Measurements from ENCODE around the gene KRT7.
"Not testable (repeated sequence)": the region's sequence is repeated elsewhere in the genome, so short reads cannot be mapped to it uniquely, and the experiment has no call there.

Gene KRT7

GRCh38 chr12:52278575-52279421 lies 45.8 kb downstream of the KRT7 start:
- peak; percentile 75 for DNase-seq (ENCODE audit: low spot score)

- no peak for DNase-seq (ENCODE audit: low spot score)
Observed at GRCh38 chr12:52279422-52280318, 46.6 kb downstream of the KRT7 start.

GRCh38 chr12:52280319-52280795 lies 47.3 kb downstream of the KRT7 start:
- no peak for DNase-seq (ENCODE audit: low spot score)

GRCh38 chr12:52280796-52281560 lies 47.9 kb downstream of the KRT7 start:
- DNase-seq (ENCODE audit: low spot score), result no peak

- DNase-seq (ENCODE audit: low spot score), result no peak
Observed at GRCh38 chr12:52284562-52285171, 51.6 kb downstream of the KRT7 start.

GRCh38 chr12:52285172-52285745 lies 52.2 kb downstream of the KRT7 start:
- DNase-seq (ENCODE audit: low spot score), result no peak

- DNase-seq (ENCODE audit: low spot score), result no peak
Observed at GRCh38 chr12:52285851-52286530, 52.9 kb downstream of the KRT7 start.

GRCh38 chr12:52286857-52287785 lies 54.1 kb downstream of the KRT7 start:
- not testable (repeated sequence) for DNase-seq (ENCODE audit: low spot score)

- DNase-seq (ENCODE audit: low spot score), result not testable (repeated sequence)
Observed at GRCh38 chr12:52287816-52288805, 55.1 kb downstream of the KRT7 start.

- DNase-seq (ENCODE audit: low spot score), result not testable (repeated sequence)
Observed at GRCh38 chr12:52290483-52291134, 57.6 kb downstream of the KRT7 start.

- DNase-seq (ENCODE audit: low spot score), result no peak
Observed at GRCh38 chr12:52291267-52291935, 58.4 kb downstream of the KRT7 start, which contains the start of gene KRT81. Gene KRT81 (minus strand): TSS chr12:52291534. CDS start chr12:52291465, 69 bp downstream.

- no peak for DNase-seq (ENCODE audit: low spot score)
Observed at GRCh38 chr12:52293926-52294325, 60.9 kb downstream of the KRT7 start.

- DNase-seq (ENCODE audit: low spot score), result no peak
Observed at GRCh38 chr12:52294803-52295202, 61.8 kb downstream of the KRT7 start.

GRCh38 chr12:52295663-52296062 lies 62.6 kb downstream of the KRT7 start:
- DNase-seq (ENCODE audit: low spot score), result no peak

GRCh38 chr12:52296572-52297215 lies 63.7 kb downstream of the KRT7 start:
- DNase-seq (ENCODE audit: low spot score), result no peak

Data from activated CD4-positive, alpha-beta T cell treated with anti-CD3 and anti-CD28 coated beads, Interleukin-2, Interleukin-4, amounts not matched to agents 100 ng/mL and 50 ng/mL, durations not matched to agents 16 hours and 8 hours (primary cell).